HFFc6 (cell line): ENCODE measurements around the gene CCDC187. TPM values are rescaled to one million over a fixed set of nuclear protein-coding genes. Genes with fewer than 3 reads are reported as not detected.

Experiments
- DNase-seq: peaks from one replicate; pipeline ENCODE4 v3.0.0-alpha.2; 2018
- H3K27ac Mint-ChIP-seq: 2 replicates; pipeline ENCODE4 v1.8.0; 2020; ENCODE audit warnings: mild to moderate bottlenecking, mixed read lengths
- H3K27me3 Mint-ChIP-seq: 2 replicates; pipeline ENCODE4 v1.8.0; 2021; ENCODE audit warnings: mild to moderate bottlenecking, moderate library complexity, mixed read lengths; ENCODE audit not compliant: insufficient read depth
- H3K36me3 Mint-ChIP-seq: 2 replicates; pipeline ENCODE4 v1.8.0; 2021; ENCODE audit warnings: low read depth, mixed read lengths
- H3K4me1 Mint-ChIP-seq: 2 replicates; pipeline ENCODE4 v1.8.0; 2020; ENCODE audit warnings: low read depth, mixed read lengths
- H3K4me3 Mint-ChIP-seq: 2 replicates; pipeline ENCODE4 v1.8.0; 2020; ENCODE audit warnings: mild to moderate bottlenecking, moderate library complexity, mixed read lengths
- H3K9me3 Mint-ChIP-seq: 2 replicates; pipeline ENCODE4 v1.8.0; 2020; ENCODE audit warnings: mild to moderate bottlenecking, mixed read lengths
- total RNA-seq, 6 experiments: library from RNA; stranded (reverse); fragmentation: NEBNext Ultra II Directional; extraction: Animal tissue kit (Norgen Biotek cat#: 25700); gene quantifications; 2 replicates in 1 of 6; 3 replicates in 5 of 6; pipeline ENCODE4 v1.2.3, GENCODE V29; 2021
- TF ChIP-seq, protein P1 (sequence below): fragments of 200-600 bp; sonication (generic); IDR thresholded peaks from 2 replicates; pipeline ENCODE4 v1.5.0; 2021; ENCODE audit warnings: antibody characterized with exemption, mild to moderate bottlenecking

The CCDC187 gene
- total RNA-seq, 6 experiments from 2014 or later, result not detected

DNA sequence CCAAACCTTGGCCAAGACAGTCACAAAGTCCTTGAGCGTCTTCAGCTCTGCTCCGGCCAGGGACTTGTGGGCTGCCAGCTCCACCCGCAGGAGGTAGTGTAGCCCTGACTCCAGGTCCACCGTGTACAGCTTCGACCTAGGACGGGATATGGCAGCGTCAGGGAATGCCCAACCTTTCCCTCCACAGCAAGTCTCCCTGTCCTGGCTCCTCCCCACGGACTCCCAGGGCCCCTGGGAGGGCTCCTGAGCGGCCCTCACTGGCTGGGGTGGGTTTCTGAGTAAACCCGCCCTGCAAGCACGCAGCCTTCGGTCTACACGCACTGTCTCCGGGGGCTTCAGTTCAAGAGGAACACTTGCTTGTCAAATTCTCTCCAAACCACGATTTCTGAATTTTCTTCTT is 85.2 kb downstream of the CCDC187 start:
- Mint-ChIP-seq H3K27ac (no peak overlapping the region), H3K4me3 (no peak overlapping the region), H3K27me3 (no peaks in the 10 kb centered on the region)

DNA sequence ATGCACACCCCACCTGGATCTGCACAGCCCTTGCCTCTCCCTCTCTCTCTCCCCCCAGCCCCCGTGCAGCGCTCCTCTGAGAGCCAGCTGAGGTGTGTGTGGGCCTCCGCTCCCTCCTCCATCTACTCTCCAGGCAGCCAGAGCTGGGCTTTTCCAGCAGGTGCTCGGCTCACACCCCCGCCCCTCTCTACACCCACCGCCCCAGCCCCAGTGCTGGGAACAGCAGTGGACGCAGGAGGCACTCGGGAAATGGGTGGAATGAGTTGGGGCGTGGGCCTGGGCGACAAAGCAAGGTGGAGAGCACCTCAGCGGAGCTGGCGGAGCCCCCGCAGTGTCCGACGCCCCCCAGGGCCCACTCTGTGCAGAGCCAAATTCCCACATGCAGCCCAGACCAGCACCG is 85.6 kb downstream of the CCDC187 start:
- Mint-ChIP-seq H3K36me3 (peaks cover 29% of the 10 kb centered on the region), H3K27ac (no peak overlapping the region), H3K9me3 (0 out of 2 replicates have a peak, but pooled peaks cover 3% of the 10 kb centered on the region), H3K4me3 (no peak overlapping the region), H3K27me3 (no peaks in the 10 kb centered on the region), H3K4me1 (peaks cover 20% of the 10 kb centered on the region)
- DNase-seq, result no peak
- TF ChIP-seq, protein P1, sequence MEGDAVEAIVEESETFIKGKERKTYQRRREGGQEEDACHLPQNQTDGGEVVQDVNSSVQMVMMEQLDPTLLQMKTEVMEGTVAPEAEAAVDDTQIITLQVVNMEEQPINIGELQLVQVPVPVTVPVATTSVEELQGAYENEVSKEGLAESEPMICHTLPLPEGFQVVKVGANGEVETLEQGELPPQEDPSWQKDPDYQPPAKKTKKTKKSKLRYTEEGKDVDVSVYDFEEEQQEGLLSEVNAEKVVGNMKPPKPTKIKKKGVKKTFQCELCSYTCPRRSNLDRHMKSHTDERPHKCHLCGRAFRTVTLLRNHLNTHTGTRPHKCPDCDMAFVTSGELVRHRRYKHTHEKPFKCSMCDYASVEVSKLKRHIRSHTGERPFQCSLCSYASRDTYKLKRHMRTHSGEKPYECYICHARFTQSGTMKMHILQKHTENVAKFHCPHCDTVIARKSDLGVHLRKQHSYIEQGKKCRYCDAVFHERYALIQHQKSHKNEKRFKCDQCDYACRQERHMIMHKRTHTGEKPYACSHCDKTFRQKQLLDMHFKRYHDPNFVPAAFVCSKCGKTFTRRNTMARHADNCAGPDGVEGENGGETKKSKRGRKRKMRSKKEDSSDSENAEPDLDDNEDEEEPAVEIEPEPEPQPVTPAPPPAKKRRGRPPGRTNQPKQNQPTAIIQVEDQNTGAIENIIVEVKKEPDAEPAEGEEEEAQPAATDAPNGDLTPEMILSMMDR, result no peak

More for the DNA sequence above, 85.2 kb downstream of the CCDC187 start:
- DNase-seq, result no peak
- 0 out of 2 replicates have a peak, but pooled peaks cover 2% of the 10 kb centered on the region for H3K9me3 Mint-ChIP-seq
- peaks cover 29% of the 10 kb centered on the region for H3K36me3 Mint-ChIP-seq
- TF ChIP-seq, protein P1, result no peak
- H3K4me1 Mint-ChIP-seq, result peaks cover 20% of the 10 kb centered on the region

DNA sequence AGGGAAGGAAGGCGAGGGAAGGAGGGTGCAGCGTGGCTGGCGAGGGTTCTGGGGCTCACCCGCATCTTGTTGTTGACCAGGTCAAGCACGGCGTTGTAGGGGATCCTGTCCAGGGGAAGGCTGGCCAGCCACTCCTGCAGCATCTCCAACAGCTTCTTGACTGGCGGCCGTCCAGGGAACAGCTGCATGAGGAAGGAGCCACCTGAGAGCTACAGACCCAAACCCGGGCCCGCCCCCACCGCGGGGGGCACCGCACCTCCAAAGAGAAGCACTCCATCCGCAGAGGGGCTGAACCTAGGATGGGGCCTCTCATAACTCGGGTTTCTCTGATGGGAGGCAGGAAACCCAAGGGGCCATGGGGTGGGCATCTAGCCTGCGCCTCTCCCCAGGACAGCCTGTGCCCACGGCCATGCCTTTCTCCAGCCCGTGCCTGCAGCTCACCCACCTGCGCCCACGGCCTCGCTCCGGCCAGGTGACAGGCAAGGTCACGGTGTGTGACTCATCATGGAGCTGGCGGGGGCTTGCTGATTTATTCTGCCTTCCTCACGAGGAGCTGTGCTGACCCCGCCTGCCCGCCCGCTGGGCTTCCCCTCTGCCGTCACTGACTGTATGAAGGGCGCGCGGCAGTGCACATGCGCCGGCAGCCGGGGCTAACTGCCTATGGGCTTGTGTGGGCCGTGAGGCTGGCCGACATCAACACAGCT is 87.2 kb downstream of the CCDC187 start:
- H3K9me3 Mint-ChIP-seq, result 0 out of 2 replicates have a peak, but pooled peaks cover 3% of the 10 kb centered on the region
- no peak overlapping the region for H3K27ac Mint-ChIP-seq
- H3K4me1 Mint-ChIP-seq, result peaks cover 20% of the 10 kb centered on the region
- no peak for DNase-seq
- H3K27me3 Mint-ChIP-seq, result no peaks in the 10 kb centered on the region
- no peak overlapping the region for H3K4me3 Mint-ChIP-seq
- peaks cover 28% of the 10 kb centered on the region for H3K36me3 Mint-ChIP-seq
- TF ChIP-seq, protein P1, result no peak

DNA sequence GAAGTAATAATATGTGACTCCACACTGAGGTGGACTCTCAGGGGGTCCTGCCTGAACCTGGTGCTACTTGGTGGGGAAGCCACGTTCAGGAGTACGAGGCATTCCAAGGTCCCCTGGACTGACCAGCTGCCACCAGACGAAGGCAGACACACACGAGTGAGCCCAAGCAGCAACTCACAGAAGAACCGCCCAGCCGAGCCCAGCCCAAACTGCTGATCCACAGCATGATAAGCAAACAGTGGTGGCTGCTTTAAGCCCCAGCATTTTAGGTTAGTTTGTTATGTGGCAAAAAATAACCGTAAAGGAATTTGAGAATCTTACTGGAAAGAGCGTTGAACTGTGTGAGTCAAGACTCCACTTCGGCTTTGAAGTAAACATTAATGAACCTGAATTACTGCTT is 90.2 kb downstream of the CCDC187 start:
- Mint-ChIP-seq H3K27me3 (no peaks in the 10 kb centered on the region), H3K4me3 (no peak overlapping the region), H3K27ac (no peak overlapping the region), H3K36me3 (peaks cover 27% of the 10 kb centered on the region), H3K4me1 (no peaks in the 10 kb centered on the region), H3K9me3 (0 out of 2 replicates have a peak, but pooled peaks cover 3% of the 10 kb centered on the region)
- TF ChIP-seq, protein P1, result no peak
- DNase-seq, result no peak

DNA sequence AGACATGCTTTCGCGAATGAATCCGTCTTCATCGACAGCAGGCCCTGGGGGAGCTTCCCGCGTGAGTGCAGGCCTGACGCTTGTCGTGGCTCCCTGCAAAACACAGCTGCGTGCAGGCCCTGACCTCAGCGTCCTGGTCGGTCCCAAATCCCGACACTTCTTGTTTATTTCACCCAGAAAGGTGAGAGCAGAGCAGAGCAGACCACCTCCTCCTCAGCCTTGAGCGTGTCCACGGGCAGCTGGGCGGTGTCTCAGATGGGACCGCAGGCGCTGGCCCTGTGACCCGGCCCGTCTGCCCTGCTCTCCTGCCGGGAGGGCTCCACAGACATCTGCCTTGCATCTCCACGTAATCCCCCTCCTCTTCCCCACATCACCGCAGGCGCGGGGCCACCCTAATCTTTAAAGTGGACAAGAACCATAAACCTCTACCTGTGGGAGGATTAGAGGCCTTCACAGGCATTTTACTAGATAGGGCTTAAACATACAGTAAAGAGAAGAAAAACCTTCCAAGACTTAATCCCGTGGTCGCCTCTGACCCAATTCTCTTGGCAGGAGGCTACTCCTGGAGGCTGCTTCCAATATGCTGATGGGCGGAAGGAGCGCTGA is 91.4 kb downstream of the CCDC187 start:
- TF ChIP-seq, protein P1, result no peak
- Mint-ChIP-seq H3K9me3 (0 out of 2 replicates have a peak, but pooled peaks cover 3% of the 10 kb centered on the region), H3K4me3 (no peak overlapping the region), H3K4me1 (no peaks in the 10 kb centered on the region), H3K36me3 (peaks cover 27% of the 10 kb centered on the region), H3K27me3 (no peaks in the 10 kb centered on the region), H3K27ac (no peak overlapping the region)
- DNase-seq, result no peak
